Gastroesophageal sphincter (tissue), 4 donors: ENCODE data around the gene STK33. TPM values are rescaled to one million over a fixed set of nuclear protein-coding genes. Genes with fewer than 3 reads are reported as not detected.
A peak's percentile ranks its signal among the peaks of the same experiment; 100 is the strongest.

Experiments
- ATAC-seq: fragments of 150-250 bp; one replicate; pipeline ENCODE4 v1.9.1; 2016; ENCODE audit warnings: mild to moderate bottlenecking, moderate library complexity
- H3K27ac ChIP-seq, 4 donors: fragments of 200-600 bp; sonication (generic) in 3 of 4; 1 replicate in 3 of 4; 2 replicates in 1 of 4; pipeline ENCODE4 v1.5.1; 2016 to 2019
- H3K27me3 ChIP-seq: fragments of 200-600 bp; sonication (generic); one replicate; pipeline ENCODE4 v1.5.1; 2019
- H3K36me3 ChIP-seq, 2 donors: fragments of 200-600 bp; sonication (generic); one replicate each; pipeline ENCODE4 v1.5.1; 2019; ENCODE audit warnings: control low read depth in 1 of 2
- H3K4me1 ChIP-seq, 3 donors: fragments of 200-600 bp; sonication (generic); 1 replicate in 2 of 3; 2 replicates in 1 of 3; pipeline ENCODE4 v1.5.1; 2016 to 2019; ENCODE audit warnings: control low read depth in 2 of 3
- H3K4me3 ChIP-seq, 2 donors: fragments of 200-600 bp; sonication (generic); one replicate each; pipeline ENCODE4 v1.5.1; 2019; ENCODE audit warnings: mild to moderate bottlenecking in 1 of 2, moderate library complexity in 1 of 2
- H3K9me3 ChIP-seq, 3 donors: fragments of 200-600 bp; sonication (generic); one replicate each; pipeline ENCODE4 v1.5.1; 2017 to 2019; ENCODE audit warnings: control low read depth in 2 of 3
- EP300 ChIP-seq: sonication (generic); formaldehyde crosslinking; IDR thresholded peaks from one replicate; pipeline ENCODE4 v1.6.1; 2017; ENCODE audit warnings: antibody characterized with exemption, mild to moderate bottlenecking
- POLR2A ChIP-seq, 2 donors: fragments of 450-650 bp; IDR thresholded peaks; one replicate each; pipeline ENCODE4 v1.6.1; 2017; ENCODE audit warnings: antibody characterized with exemption in 2 of 2, mild to moderate bottlenecking in 2 of 2, moderate library complexity in 1 of 2
- POLR2AphosphoS5 ChIP-seq: sonication (generic); formaldehyde crosslinking; IDR thresholded peaks from one replicate; pipeline ENCODE4 v1.6.1; 2017; ENCODE audit warnings: antibody characterized with exemption
- WGBS, 2 donors: methylation state at CpG; one replicate each; pipeline ENCODE4 v1.1.5; 2018; ENCODE audit warnings: low coverage in 1 of 2; 5-methylcytosine and 5-hydroxymethylcytosine counted together
- total RNA-seq, 4 donors: library from RNA; depleted of rRNA; stranded (reverse); fragments of >200 nt; gene quantifications; one replicate each; pipeline ENCODE4 v1.1.0, GENCODE V29; 2016
- TF ChIP-seq, protein P1 (sequence below), 4 experiments: fragments of 200-600 bp in 2 of 4; fragments of 450-650 bp in 2 of 4; sonication (generic) in 1 of 4; IDR thresholded peaks; one replicate each; pipeline ENCODE4 v1.5.1; 2017 to 2019; ENCODE audit warnings: antibody characterized with exemption in 4 of 4, mild to moderate bottlenecking in 2 of 4, moderate library complexity in 2 of 4

Gene STK33
- total RNA-seq, 4 donors from 2014 or later, result 15.7 to 25.6 (median 21.4) TPM

DNA sequence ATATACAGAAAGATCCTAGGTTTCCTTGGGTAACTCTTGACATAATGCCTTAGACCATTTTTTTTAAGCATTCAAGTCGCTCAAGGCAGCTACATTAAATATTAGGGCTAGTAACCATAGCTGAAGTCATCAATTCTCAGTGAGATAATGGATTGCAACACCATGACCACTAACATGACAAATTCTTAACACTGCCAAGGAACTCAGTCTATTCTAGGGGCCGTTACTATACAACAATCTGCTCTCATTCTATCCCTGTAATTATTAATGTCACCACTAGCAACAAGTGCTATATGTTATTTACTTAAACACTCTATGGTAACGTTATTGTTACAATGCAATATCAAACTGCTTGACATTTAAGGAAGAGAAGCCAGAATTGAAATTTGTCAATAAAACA lies 3.2 kb upstream of the STK33 start:
- WGBS, 2 donors, result 7 to 33% methylated on average over 3 of the region's 3 CpGs
- peaks cover 18% of the 10 kb centered on the region for H3K27me3 ChIP-seq
- ATAC-seq, result no peak
- no peaks in the 10 kb centered on the region for H3K9me3 ChIP-seq
- H3K4me3 ChIP-seq, result no peak overlapping the region
- no peaks in the 10 kb centered on the region for H3K36me3 ChIP-seq
- H3K4me1 ChIP-seq, result peaks cover 0 to 35% (median 8%) of the 10 kb centered on the region in 3 donors
- no peak overlapping the region for H3K27ac ChIP-seq
- TF ChIP-seq POLR2A (IDR thresholded peaks at IDR 0.05) (no peak), POLR2AphosphoS5 (peak; percentile 31)

- Histone ChIP-seq H3K27ac (no peak overlapping the region), H3K4me1 (peaks cover 0 to 35% (median 8%) of the 10 kb centered on the region in 3 donors), H3K4me3 (no peak overlapping the region), H3K36me3 (no peaks in the 10 kb centered on the region), H3K27me3 (peaks cover 18% of the 10 kb centered on the region), H3K9me3 (no peaks in the 10 kb centered on the region)
- ATAC-seq, result no peak
- TF ChIP-seq POLR2AphosphoS5 (no peak), EP300 (no peak), POLR2A (IDR thresholded peaks at IDR 0.05) (no peak)
- TF ChIP-seq, protein P1, sequence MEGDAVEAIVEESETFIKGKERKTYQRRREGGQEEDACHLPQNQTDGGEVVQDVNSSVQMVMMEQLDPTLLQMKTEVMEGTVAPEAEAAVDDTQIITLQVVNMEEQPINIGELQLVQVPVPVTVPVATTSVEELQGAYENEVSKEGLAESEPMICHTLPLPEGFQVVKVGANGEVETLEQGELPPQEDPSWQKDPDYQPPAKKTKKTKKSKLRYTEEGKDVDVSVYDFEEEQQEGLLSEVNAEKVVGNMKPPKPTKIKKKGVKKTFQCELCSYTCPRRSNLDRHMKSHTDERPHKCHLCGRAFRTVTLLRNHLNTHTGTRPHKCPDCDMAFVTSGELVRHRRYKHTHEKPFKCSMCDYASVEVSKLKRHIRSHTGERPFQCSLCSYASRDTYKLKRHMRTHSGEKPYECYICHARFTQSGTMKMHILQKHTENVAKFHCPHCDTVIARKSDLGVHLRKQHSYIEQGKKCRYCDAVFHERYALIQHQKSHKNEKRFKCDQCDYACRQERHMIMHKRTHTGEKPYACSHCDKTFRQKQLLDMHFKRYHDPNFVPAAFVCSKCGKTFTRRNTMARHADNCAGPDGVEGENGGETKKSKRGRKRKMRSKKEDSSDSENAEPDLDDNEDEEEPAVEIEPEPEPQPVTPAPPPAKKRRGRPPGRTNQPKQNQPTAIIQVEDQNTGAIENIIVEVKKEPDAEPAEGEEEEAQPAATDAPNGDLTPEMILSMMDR (IDR thresholded peaks at IDR 0.05), result no peak
Measured at GRCh38 chr11:8596504-8597046, 2.5 kb upstream of the STK33 start.

- 5 to 35% methylated on average over 2 to 4 of the region's 7 CpGs for WGBS, 2 donors
- Histone ChIP-seq H3K27ac (peak overlapping the region in 3 of 4 donors; percentile 46 to 80 (median 80)), H3K27me3 (peaks cover 18% of the 10 kb centered on the region), H3K4me1 (peaks cover 0 to 35% (median 8%) of the 10 kb centered on the region in 3 donors), H3K9me3 (no peaks in the 10 kb centered on the region), H3K4me3 (peak overlapping the region; percentile 68 to 77), H3K36me3 (no peaks in the 10 kb centered on the region)
- TF ChIP-seq POLR2A (IDR thresholded peaks at IDR 0.05), result no peak
- no peak for TF ChIP-seq EP300
- TF ChIP-seq POLR2AphosphoS5, result no peak
- TF ChIP-seq, protein P1 (IDR thresholded peaks at IDR 0.05), result no peak
- peak; percentile 9 for ATAC-seq
Measured at GRCh38 chr11:8593455-8593854, 573 bp downstream of the STK33 start.

GRCh38 chr11:8587915-8588314 lies 6.1 kb downstream of the STK33 start:
- Histone ChIP-seq H3K4me1 (peaks cover 0 to 1% (median 0%) of the 10 kb centered on the region in 3 donors), H3K27me3 (no peaks in the 10 kb centered on the region), H3K4me3 (no peak overlapping the region), H3K9me3 (peaks cover 0 to 7% (median 0%) of the 10 kb centered on the region in 3 donors), H3K36me3 (no peaks in the 10 kb centered on the region), H3K27ac (no peak overlapping the region)
- no peak for TF ChIP-seq POLR2AphosphoS5
- ATAC-seq, result no peak

DNA sequence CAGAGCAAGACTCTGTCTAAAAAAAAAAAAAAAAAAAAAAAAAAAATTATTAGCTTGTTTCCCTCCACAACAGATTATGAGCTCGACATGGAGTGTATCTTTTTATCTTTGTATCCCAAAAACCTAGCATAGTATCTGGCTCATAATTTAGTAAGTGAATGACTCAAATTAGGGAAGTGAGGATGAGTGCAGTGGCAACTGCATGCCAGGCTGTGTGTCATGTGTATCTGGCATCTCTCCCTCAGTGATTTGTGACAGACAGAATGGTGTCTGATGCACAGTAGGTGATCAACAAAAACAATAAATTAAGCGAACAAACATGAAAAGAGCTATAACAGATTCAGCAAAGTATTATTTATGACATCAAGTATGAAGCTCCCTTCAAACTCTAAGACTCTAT lies 7.2 kb downstream of the STK33 start:
- Histone ChIP-seq H3K27ac (no peak overlapping the region), H3K4me3 (no peak overlapping the region), H3K9me3 (peaks cover 0 to 7% (median 0%) of the 10 kb centered on the region in 3 donors), H3K36me3 (no peaks in the 10 kb centered on the region), H3K27me3 (no peaks in the 10 kb centered on the region), H3K4me1 (no peaks in the 10 kb centered on the region)
- WGBS, 2 donors, result 63 to 93% methylated on average over 2 of the region's 2 CpGs
- ATAC-seq, result no peak
- TF ChIP-seq, protein P1 (IDR thresholded peaks at IDR 0.05), result no peak
- TF ChIP-seq POLR2AphosphoS5 (no peak), EP300 (no peak), POLR2A (IDR thresholded peaks at IDR 0.05) (no peak)

DNA sequence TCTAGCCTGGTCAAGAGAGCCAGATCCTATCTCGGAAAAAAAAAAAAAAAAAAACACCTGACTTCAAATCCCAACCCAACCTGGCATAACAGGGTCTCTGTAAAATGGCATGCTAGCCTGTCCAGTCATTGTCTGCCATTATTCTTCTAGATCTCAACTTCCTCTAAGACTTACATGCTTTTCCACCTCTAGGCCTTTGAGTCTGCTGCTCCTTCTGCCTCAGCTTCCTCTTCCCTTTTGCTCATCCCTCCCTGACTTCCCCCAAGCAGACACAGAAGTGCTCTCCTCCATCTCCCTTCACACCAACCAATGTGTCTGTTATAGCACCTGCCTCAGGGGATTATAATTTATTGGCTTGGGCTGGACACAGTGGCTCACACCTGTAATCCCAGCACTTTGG lies 7.8 kb downstream of the STK33 start:
- TF ChIP-seq POLR2AphosphoS5 (no peak), POLR2A (IDR thresholded peaks at IDR 0.05) (no peak), EP300 (no peak)
- TF ChIP-seq, protein P1 (IDR thresholded peaks at IDR 0.05), result no peak
- H3K9me3 ChIP-seq, result peaks cover 0 to 7% (median 0%) of the 10 kb centered on the region in 3 donors
- H3K36me3 ChIP-seq, result no peaks in the 10 kb centered on the region
- no peak overlapping the region for H3K4me3 ChIP-seq
- no peak for ATAC-seq
- H3K27me3 ChIP-seq, result no peaks in the 10 kb centered on the region
- no peaks in the 10 kb centered on the region for H3K4me1 ChIP-seq
- H3K27ac ChIP-seq, result no peak overlapping the region
- WGBS, 2 donors, result 91% methylated on average over 1 of the region's 1 CpG; no CpG with 5 or more reads in 1 of the 2 donors
